Endothelial cell of umbilical vein (primary cell): ENCODE data around the gene CLRN3. TPM values are rescaled to one million over a fixed set of nuclear protein-coding genes. Genes with fewer than 3 reads are reported as not detected.

Source experiments
- BruUV-seq: library from RNA; stranded (reverse); fragments of 400-500 nt; replicated peaks from 2 replicates; lab custom pipeline; 2021; lab: Mats Ljungman, UMichigan
- CTCF ChIA-PET: fragments of 300-600, 350-600 bp; sonication (Branson Sonifier 250); formaldehyde crosslinking; loops from one replicate; lab custom pipeline; 2021; ENCODE audit warnings: antibody characterized with exemption, inconsistent platforms; lab: Charles Lee
- POLR2A ChIA-PET: fragments of 300-600, 350-600 bp; sonication (Branson Sonifier 250); formaldehyde crosslinking; loops from one replicate; lab custom pipeline; 2021; ENCODE audit warnings: antibody characterized with exemption, inconsistent platforms; lab: Charles Lee
- DNase-seq: peaks from one replicate; pipeline ENCODE4 v3.0.0-alpha.2; 2011; ENCODE audit warnings: low read depth, low spot score
- FAIRE-seq: peaks from 2 replicates; lab custom pipeline; 2011; peaks lifted over from hg19 to GRCh38; lab: Jason Lieb, UNC
- H2AFZ ChIP-seq: 2 replicates; pipeline ENCODE4 v1.6.0; 2012; ENCODE audit warnings: low read depth, low read length, control low read depth, inconsistent platforms
- H3K27ac ChIP-seq: 2 replicates; pipeline ENCODE4 v1.5.1; 2011; ENCODE audit warnings: low read depth, mild to moderate bottlenecking, control low read depth, low read length, moderate library complexity; ENCODE audit not compliant: insufficient read depth
- H3K27me3 ChIP-seq, 2 experiments: 2 replicates each; pipeline versions ENCODE4 v1.6.0 to v1.6.1; 2011; ENCODE audit warnings: low read length in 2 of 2, mixed read lengths in 1 of 2; ENCODE audit not compliant: control insufficient read depth in 2 of 2, insufficient read depth in 2 of 2
- H3K36me3 ChIP-seq, 2 experiments: 2 replicates in 1 of 2; 3 replicates in 1 of 2; pipeline ENCODE4 v1.5.1; 2011; ENCODE audit warnings: low read length in 2 of 2, mild to moderate bottlenecking in 1 of 2, moderate library complexity in 1 of 2; ENCODE audit not compliant: control insufficient read depth in 2 of 2, insufficient read depth in 2 of 2; ENCODE audit errors: extremely low read depth in 1 of 2
- H3K4me1 ChIP-seq: 3 replicates; pipeline ENCODE4 v1.5.1; 2011; ENCODE audit warnings: mild to moderate bottlenecking, low read length; ENCODE audit not compliant: control insufficient read depth, insufficient read depth; ENCODE audit errors: extremely low read depth
- H3K4me2 ChIP-seq: 2 replicates; pipeline ENCODE4 v1.6.1; 2011; ENCODE audit warnings: low read length, control low read depth, mixed read lengths; ENCODE audit not compliant: insufficient read depth
- H3K4me3 ChIP-seq, 3 experiments: fragments of 200-600 bp in 1 of 3; sonication (generic), shearing (Covaris generic) in 1 of 3; replicated peaks in 1 of 3; 2 replicates each; pipeline ENCODE4 v1.5.1; 2011 to 2016; ENCODE audit warnings: control low read depth in 3 of 3, low read length in 3 of 3, mild to moderate bottlenecking in 2 of 3, inconsistent platforms in 1 of 3, low read depth in 1 of 3, moderate library complexity in 1 of 3; ENCODE audit not compliant: insufficient read depth in 1 of 3
- H3K79me2 ChIP-seq: 2 replicates; pipeline ENCODE4 v1.6.0; 2012; ENCODE audit warnings: low read length, inconsistent platforms; ENCODE audit not compliant: control insufficient read depth, insufficient read depth
- H3K9ac ChIP-seq: replicated peaks from 2 replicates; pipeline ENCODE3; 2011; ENCODE audit warnings: low read length, control low read depth; ENCODE audit not compliant: insufficient read depth; ENCODE audit errors: extremely low read depth
- H3K9me1 ChIP-seq: replicated peaks from 3 replicates; pipeline ENCODE4 v1.6.0; 2011; ENCODE audit warnings: mild to moderate bottlenecking, low read length; ENCODE audit not compliant: control insufficient read depth, insufficient read depth; ENCODE audit errors: extremely low read depth
- H3K9me3 ChIP-seq: replicated peaks from 2 replicates; pipeline ENCODE4 v1.5.1; 2012; ENCODE audit warnings: low read length, inconsistent platforms; ENCODE audit not compliant: control insufficient read depth, insufficient read depth
- H4K20me1 ChIP-seq: replicated peaks from 2 replicates; pipeline ENCODE3; 2011; ENCODE audit warnings: mild to moderate bottlenecking, low read length; ENCODE audit not compliant: control insufficient read depth, insufficient read depth; ENCODE audit errors: extremely low read depth
- EZH2 ChIP-seq: IDR thresholded peaks from 2 replicates; pipeline ENCODE4 v1.6.1; 2012; ENCODE audit warnings: borderline replicate concordance, low read depth, mild to moderate bottlenecking, moderate library complexity, low read length, inconsistent platforms; ENCODE audit not compliant: severe bottlenecking
- FOS ChIP-seq: IDR thresholded peaks from 2 replicates; pipeline ENCODE4 v1.6.1; 2011; ENCODE audit warnings: mild to moderate bottlenecking, low read length, moderate library complexity, borderline replicate concordance; ENCODE audit not compliant: insufficient read depth
- GATA2 ChIP-seq: IDR thresholded peaks from 2 replicates; pipeline ENCODE4 v1.7.0; 2011; ENCODE audit warnings: low read depth, mild to moderate bottlenecking, moderate library complexity, mixed read lengths, low read length; ENCODE audit not compliant: insufficient read length, insufficient read depth
- JUN ChIP-seq: IDR thresholded peaks from 2 replicates; pipeline ENCODE4 v1.6.1; 2011; ENCODE audit warnings: borderline replicate concordance, low read depth; ENCODE audit not compliant: insufficient read length, insufficient read depth
- MYC ChIP-seq: IDR thresholded peaks from one replicate; pipeline ENCODE4 v1.6.1; 2011; ENCODE audit warnings: mild to moderate bottlenecking, low read depth, low read length
- POLR2A ChIP-seq: IDR thresholded peaks from 2 replicates; pipeline ENCODE4 v1.6.1; 2012; ENCODE audit warnings: low read depth, mild to moderate bottlenecking, control low read depth, low read length
- POLR2AphosphoS5 ChIP-seq: IDR thresholded peaks from 2 replicates; pipeline ENCODE4 v1.6.1; 2012; ENCODE audit warnings: low read depth, mild to moderate bottlenecking, control low read depth, low read length, moderate library complexity; ENCODE audit not compliant: insufficient read depth
- dilution Hi-C: fragments of 300-500 bp; cut with MboI; formaldehyde crosslinking; loops from one replicate; pipeline ENCODE4 v1.15.0; 2019; ENCODE audit warnings: low sequenced_read_pairs; ENCODE audit not compliant: extremely low pct_ligation_motif_present
- intact Hi-C: fragments of 100-400 bp; cut with micrococcal nuclease; formaldehyde crosslinking; loops from one replicate; pipeline ENCODE4 v1.10.0; 2022
- polyA plus RNA-seq, 4 experiments: library from polyadenylated mRNA; depleted of rRNA in 3 of 4; stranded (reverse) in 3 of 4; unstranded in 1 of 4; fragments of >200 nt; gene quantifications; 2 replicates each; pipeline versions ENCODE4 v1.2.1 to v1.2.3, GENCODE V29; 2011 to 2012; ENCODE audit warnings: missing spikeins in 1 of 4
- total RNA-seq: library from RNA; stranded (reverse); gene quantifications from 2 replicates; pipeline ENCODE4 v1.2.3, GENCODE V29; 2021
- TF ChIP-seq, protein P1 (sequence below), 2 donors: IDR thresholded peaks; 1 replicate in 1 of 2; 2 replicates in 1 of 2; pipeline ENCODE4 v1.5.1; 2011; ENCODE audit warnings: low read length in 2 of 2, mild to moderate bottlenecking in 2 of 2, moderate library complexity in 2 of 2, control low read depth in 1 of 2, inconsistent platforms in 1 of 2, low read depth in 1 of 2; ENCODE audit not compliant: insufficient read depth in 1 of 2; ENCODE audit errors: extremely low read depth in 1 of 2
- TF ChIP-seq, protein P2 (sequence below): IDR thresholded peaks from 2 replicates; pipeline ENCODE4 v1.6.1; 2011; ENCODE audit not compliant: insufficient read depth, insufficient read length

CLRN3 gene
- total and polyA plus RNA-seq, 2 donors (not counting 3 experiments of a cell fraction or from before 2014, with no cell fraction given) = 0.07 TPM; not detected in 1

DNA sequence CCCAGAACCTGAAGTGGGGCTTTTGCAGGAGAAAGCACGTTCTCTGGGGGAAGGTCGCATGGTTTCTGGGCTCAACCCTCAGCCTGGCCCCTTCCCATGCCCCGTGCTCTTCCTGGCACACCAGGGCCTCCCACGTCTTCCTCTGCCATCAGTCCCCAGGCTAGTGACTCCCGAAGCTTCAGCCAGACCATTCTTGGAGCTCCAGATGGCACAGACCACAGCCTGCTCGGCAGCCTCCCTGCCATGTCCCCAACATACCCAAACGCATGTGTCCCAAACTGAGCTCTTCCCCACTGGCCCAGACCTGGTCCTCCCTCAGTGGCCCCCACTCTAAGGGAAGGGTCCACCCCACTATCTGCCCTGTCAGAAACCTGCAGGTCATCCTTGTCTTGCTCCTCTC is 47.0 kb downstream of the CLRN3 start:
- CTCF ChIA-PET = interaction anchor here (1.7 kb wide), 1 partner anchor 8 kb away, joined by 5 read pairs; no protein-coding TSS in a partner anchor
- dilution Hi-C loops = no loop called here
- TF ChIP-seq EZH2 (no peak), POLR2A (no peak), MYC (no peak), POLR2AphosphoS5 (no peak), FOS (no peak), GATA2 (no peak), JUN (no peak)
- TF ChIP-seq, protein P1, sequence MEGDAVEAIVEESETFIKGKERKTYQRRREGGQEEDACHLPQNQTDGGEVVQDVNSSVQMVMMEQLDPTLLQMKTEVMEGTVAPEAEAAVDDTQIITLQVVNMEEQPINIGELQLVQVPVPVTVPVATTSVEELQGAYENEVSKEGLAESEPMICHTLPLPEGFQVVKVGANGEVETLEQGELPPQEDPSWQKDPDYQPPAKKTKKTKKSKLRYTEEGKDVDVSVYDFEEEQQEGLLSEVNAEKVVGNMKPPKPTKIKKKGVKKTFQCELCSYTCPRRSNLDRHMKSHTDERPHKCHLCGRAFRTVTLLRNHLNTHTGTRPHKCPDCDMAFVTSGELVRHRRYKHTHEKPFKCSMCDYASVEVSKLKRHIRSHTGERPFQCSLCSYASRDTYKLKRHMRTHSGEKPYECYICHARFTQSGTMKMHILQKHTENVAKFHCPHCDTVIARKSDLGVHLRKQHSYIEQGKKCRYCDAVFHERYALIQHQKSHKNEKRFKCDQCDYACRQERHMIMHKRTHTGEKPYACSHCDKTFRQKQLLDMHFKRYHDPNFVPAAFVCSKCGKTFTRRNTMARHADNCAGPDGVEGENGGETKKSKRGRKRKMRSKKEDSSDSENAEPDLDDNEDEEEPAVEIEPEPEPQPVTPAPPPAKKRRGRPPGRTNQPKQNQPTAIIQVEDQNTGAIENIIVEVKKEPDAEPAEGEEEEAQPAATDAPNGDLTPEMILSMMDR (IDR thresholded peaks at IDR 0.05; ENCODE audit: extremely low read depth in 1 of 2, insufficient read depth in 1 of 2, low read depth in 1 of 2, low read length in 2 of 2) = no peak
- TF ChIP-seq, protein P2, sequence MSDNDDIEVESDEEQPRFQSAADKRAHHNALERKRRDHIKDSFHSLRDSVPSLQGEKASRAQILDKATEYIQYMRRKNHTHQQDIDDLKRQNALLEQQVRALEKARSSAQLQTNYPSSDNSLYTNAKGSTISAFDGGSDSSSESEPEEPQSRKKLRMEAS = no peak

More for the DNA sequence above, 47.0 kb downstream of the CLRN3 start:
- Histone ChIP-seq H3K27me3 (no peaks in the 10 kb centered on the region), H3K79me2 (no peaks in the 10 kb centered on the region), H4K20me1 (no peaks in the 10 kb centered on the region), H3K9ac (no peak overlapping the region), H3K4me3 (no peak overlapping the region), H3K27ac (no peak overlapping the region), H3K9me3 (no peaks in the 10 kb centered on the region), H3K36me3 (no peaks in the 10 kb centered on the region), H3K4me1 (no peaks in the 10 kb centered on the region), H3K4me2 (no peak overlapping the region), H2AFZ (no peak overlapping the region), H3K9me1 (no peaks in the 10 kb centered on the region)
- no peak for FAIRE-seq
- intact Hi-C loops = no loop called here
- no peak for DNase-seq
- POLR2A ChIA-PET = no interaction called here
- no TSS peak for BruUV-seq
